ENCODE data around the gene AP1B1. TPM values are rescaled to one million over a fixed set of nuclear protein-coding genes. Genes with fewer than 3 reads are reported as not detected.

The AP1B1 gene
- total RNA-seq, 1 experiment from 2014 or later = 41.3 TPM

- Histone ChIP-seq H3K9me3 (replicated peaks) (no peaks in the 10 kb centered on the region), H3K27ac (no peak overlapping the region), H3K36me3 (no peaks in the 10 kb centered on the region), H3K4me1 (peaks cover 10% of the 10 kb centered on the region), H3K27me3 (no peaks in the 10 kb centered on the region), H3K4me3 (no peak overlapping the region)
- DNase-seq = no peak
Measured at GRCh38 chr22:29325785-29326315, 62.5 kb downstream of the AP1B1 start.

GRCh38 chr22:29325356-29325755 lies 63.0 kb downstream of the AP1B1 start:
- Histone ChIP-seq H3K9me3 (replicated peaks) (no peaks in the 10 kb centered on the region), H3K4me3 (no peak overlapping the region), H3K27ac (no peak overlapping the region), H3K4me1 (peaks cover 10% of the 10 kb centered on the region), H3K36me3 (no peaks in the 10 kb centered on the region), H3K27me3 (no peaks in the 10 kb centered on the region)
- no peak for DNase-seq

GRCh38 chr22:29323641-29324040 lies 64.7 kb downstream of the AP1B1 start:
- no peaks in the 10 kb centered on the region for H3K36me3 ChIP-seq
- no peaks in the 10 kb centered on the region for H3K9me3 ChIP-seq (replicated peaks)
- H3K27ac ChIP-seq = no peak overlapping the region
- no peak overlapping the region for H3K4me3 ChIP-seq
- no peak for DNase-seq
- no peaks in the 10 kb centered on the region for H3K27me3 ChIP-seq
- H3K4me1 ChIP-seq = peaks cover 6% of the 10 kb centered on the region

- Histone ChIP-seq H3K4me3 (no peak overlapping the region), H3K36me3 (no peaks in the 10 kb centered on the region), H3K4me1 (0 out of 2 replicates have a peak, but pooled peaks cover 2% of the 10 kb centered on the region), H3K27ac (no peak overlapping the region), H3K27me3 (no peaks in the 10 kb centered on the region), H3K9me3 (replicated peaks) (no peaks in the 10 kb centered on the region)
- no peak for DNase-seq
Measured at GRCh38 chr22:29320546-29320945, 67.8 kb downstream of the AP1B1 start.

GRCh38 chr22:29319072-29319471 lies 69.3 kb downstream of the AP1B1 start:
- no peaks in the 10 kb centered on the region for H3K36me3 ChIP-seq
- no peak overlapping the region for H3K4me3 ChIP-seq
- peaks cover 8% of the 10 kb centered on the region for H3K4me1 ChIP-seq
- no peak overlapping the region for H3K27ac ChIP-seq
- H3K9me3 ChIP-seq (replicated peaks) = no peaks in the 10 kb centered on the region
- H3K27me3 ChIP-seq = no peaks in the 10 kb centered on the region
- DNase-seq = no peak

- Histone ChIP-seq H3K27ac (no peak overlapping the region), H3K27me3 (no peaks in the 10 kb centered on the region), H3K9me3 (replicated peaks) (no peaks in the 10 kb centered on the region), H3K36me3 (no peaks in the 10 kb centered on the region), H3K4me1 (peaks cover 14% of the 10 kb centered on the region), H3K4me3 (no peak overlapping the region)
- no peak for DNase-seq
Measured at GRCh38 chr22:29317827-29318454, 70.4 kb downstream of the AP1B1 start.

GRCh38 chr22:29316141-29316828 lies 72.1 kb downstream of the AP1B1 start:
- Histone ChIP-seq H3K4me3 (peak overlapping the region; percentile 63; the same call in 1 of the 2 replicates), H3K27ac (no peak overlapping the region), H3K4me1 (peaks cover 19% of the 10 kb centered on the region), H3K36me3 (no peaks in the 10 kb centered on the region), H3K27me3 (no peaks in the 10 kb centered on the region), H3K9me3 (replicated peaks) (no peaks in the 10 kb centered on the region)
- DNase-seq = no peak

GRCh38 chr22:29315286-29316140 lies 72.9 kb downstream of the AP1B1 start, which contains the start of gene RASL10A:
Gene RASL10A (minus strand): TSS chr22:29315697. CDS start chr22:29315246, 451 bp downstream.
- Histone ChIP-seq H3K4me1 (peaks cover 23% of the 10 kb centered on the region), H3K27me3 (no peaks in the 10 kb centered on the region), H3K36me3 (no peaks in the 10 kb centered on the region), H3K4me3 (peak within 1 kb of the TSS; percentile 63), H3K27ac (no peak within 1 kb of the TSS), H3K9me3 (replicated peaks) (no peaks in the 10 kb centered on the region)
- peak; percentile 59 to 65 for DNase-seq

GRCh38 chr22:29314537-29315285 lies 73.7 kb downstream of the AP1B1 start:
- DNase-seq = peak in 1 of 2 experiments; percentile 49
- Histone ChIP-seq H3K36me3 (no peaks in the 10 kb centered on the region), H3K4me3 (peak overlapping the region; percentile 63), H3K27me3 (no peaks in the 10 kb centered on the region), H3K9me3 (replicated peaks) (no peaks in the 10 kb centered on the region), H3K27ac (no peak overlapping the region), H3K4me1 (peaks cover 23% of the 10 kb centered on the region)

- H3K27ac ChIP-seq = no peak overlapping the region
- H3K4me3 ChIP-seq = peak overlapping the region; percentile 63
- DNase-seq = peak in 1 of 2 experiments; percentile 58
- no peaks in the 10 kb centered on the region for H3K9me3 ChIP-seq (replicated peaks)
- peaks cover 29% of the 10 kb centered on the region for H3K4me1 ChIP-seq
- no peaks in the 10 kb centered on the region for H3K36me3 ChIP-seq
- H3K27me3 ChIP-seq = no peaks in the 10 kb centered on the region
Measured at GRCh38 chr22:29313576-29314466, 74.5 kb downstream of the AP1B1 start.

- no peak for DNase-seq
- Histone ChIP-seq H3K4me1 (peaks cover 30% of the 10 kb centered on the region), H3K27me3 (no peaks in the 10 kb centered on the region), H3K4me3 (no peak overlapping the region), H3K9me3 (replicated peaks) (no peaks in the 10 kb centered on the region), H3K36me3 (no peaks in the 10 kb centered on the region), H3K27ac (no peak overlapping the region)
Measured at GRCh38 chr22:29313126-29313575, 75.2 kb downstream of the AP1B1 start.

- H3K4me1 ChIP-seq = peaks cover 30% of the 10 kb centered on the region
Measured at GRCh38 chr22:29312218-29313125, 75.9 kb downstream of the AP1B1 start.

More at GRCh38 chr22:29312218-29313125, 75.9 kb downstream of the AP1B1 start:
- Histone ChIP-seq H3K9me3 (replicated peaks) (no peaks in the 10 kb centered on the region), H3K27me3 (no peaks in the 10 kb centered on the region), H3K36me3 (no peaks in the 10 kb centered on the region), H3K27ac (no peak overlapping the region), H3K4me3 (peak overlapping the region; percentile 46; the same call in 1 of the 2 replicates)
- DNase-seq = no peak

All from SJCRH30 (cell line).